ENCODE measurements around the gene SLC39A3. TPM values are rescaled to one million over a fixed set of nuclear protein-coding genes. Genes with fewer than 3 reads are reported as not detected.

The SLC39A3 gene
- total and polyA plus RNA-seq, 2 of the 8 experiments (the other 6 are each of a cell fraction or from before 2014, with no cell fraction given) = 33.0 to 52.9 TPM

DNA sequence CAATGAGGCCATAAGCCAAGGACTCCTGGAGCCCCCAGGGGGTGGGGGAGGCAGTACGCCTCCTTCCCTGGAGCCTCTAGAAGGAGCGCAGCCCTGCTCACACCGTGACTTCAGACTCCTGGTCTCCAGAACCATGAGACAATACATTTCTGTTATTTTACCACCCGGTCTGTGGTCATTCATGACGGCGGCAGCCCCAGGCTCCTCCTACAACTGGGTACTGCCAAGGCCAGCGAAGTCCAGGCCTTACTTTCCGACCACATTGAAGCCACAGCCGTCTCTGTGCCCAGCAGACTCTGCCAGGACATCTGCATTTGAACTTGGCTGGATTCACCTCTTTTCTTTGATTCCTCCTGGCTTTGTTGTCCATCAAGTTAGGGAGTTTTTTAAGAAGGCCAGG, 47.9 kb downstream of the SLC39A3 start:
- H3K27me3 ChIP-seq (replicated peaks in 1 of 4; ENCODE audit: control insufficient read depth in 3 of 4, extremely low read depth in 1 of 4, insufficient read depth in 3 of 4, low read length in 3 of 4) = no peaks in the 10 kb centered on the region
- no peaks in the 10 kb centered on the region for H3K9me3 ChIP-seq (ENCODE audit: insufficient read depth in 2 of 2, low read depth in 1 of 2, low read length in 1 of 2)
- no peak overlapping the region for H3K9ac ChIP-seq (replicated peaks in 1 of 4; ENCODE audit: extremely low read depth in 1 of 4, low read depth in 3 of 4, low read length in 3 of 4)
- H3K18ac ChIP-seq (ENCODE audit: extremely low read depth, low read length) = no peak overlapping the region
- no peak overlapping the region for H2BK120ac ChIP-seq (replicated peaks; ENCODE audit: low read depth, low read length)
- H4K20me1 ChIP-seq (replicated peaks in 1 of 2; ENCODE audit: control insufficient read depth in 1 of 2, insufficient read depth in 2 of 2, low read length in 2 of 2) = peaks cover 0 to 2% of the 10 kb centered on the region in 2 experiments
- H4K8ac ChIP-seq (ENCODE audit: extremely low read depth, insufficient read depth, low read length) = no peak overlapping the region
- no peaks in the 10 kb centered on the region; the same call in 1 of the 2 replicates for H3K79me1 ChIP-seq (ENCODE audit: low read depth, low read length)
- H2AK5ac ChIP-seq (ENCODE audit: low read depth, low read length) = no peak overlapping the region
- H3K23ac ChIP-seq (ENCODE audit: insufficient read length) = no peak overlapping the region
- no peak overlapping the region for H2BK20ac ChIP-seq (ENCODE audit: low read length)
- H2BK5ac ChIP-seq (ENCODE audit: low read depth, low read length) = no peak overlapping the region
- POLR2A ChIA-PET (ENCODE audit: partially characterized antibody) = no interaction called here
- no peak overlapping the region for H3K27ac ChIP-seq (ENCODE audit: low read depth, low read length)
- no peak overlapping the region for H2BK12ac ChIP-seq (ENCODE audit: low read depth, low read length)
- no peak overlapping the region for H3K4ac ChIP-seq (replicated peaks; ENCODE audit: insufficient read length, low read depth, low read length)
- no peak overlapping the region for H3K14ac ChIP-seq (ENCODE audit: insufficient read length)
- H3K23me2 ChIP-seq (ENCODE audit: low read depth, low read length) = no peaks in the 10 kb centered on the region
- DNase-seq (ENCODE audit: low read depth in 1 of 2, low spot score in 2 of 2) (no peak), FAIRE-seq (no peak)
- H4K5ac ChIP-seq (ENCODE audit: insufficient read length, low read depth, low read length) = no peak overlapping the region
- 96% methylated on average over 9 of the region's 9 CpGs; no CpG with 5 or more reads in 1 of the 2 experiments for WGBS, 2 experiments (ENCODE audit: extremely low coverage in 1 of 2, insufficient coverage in 1 of 2, insufficient read length in 1 of 2, insufficient replicate concordance in 2 of 2, low coverage in 1 of 2, low lambda C conversion rate in 2 of 2, missing lambda C conversion rate in 1 of 2)
- no peak overlapping the region for H3K4me2 ChIP-seq (ENCODE audit: insufficient read depth in 1 of 2, low read depth in 2 of 2, low read length in 2 of 2)
- TF ChIP-seq RBBP5 (IDR thresholded peaks at IDR 0.05; ENCODE audit: borderline replicate concordance, low read depth, low read length) = no peak
- TF ChIP-seq KDM5A (IDR thresholded peaks at IDR 0.05; ENCODE audit: low read length) = no peak
- no peak for TF ChIP-seq CBX5 (IDR thresholded peaks at IDR 0.05; ENCODE audit: low read depth, low read length)
- H3K4me1 ChIP-seq (replicated peaks in 1 of 4; ENCODE audit: control insufficient read depth in 3 of 4, insufficient read depth in 4 of 4, low read length in 3 of 4) = no peaks in the 10 kb centered on the region
- H3K56ac ChIP-seq (replicated peaks; ENCODE audit: insufficient read length, low read depth, low read length) = no peak overlapping the region
- no peak overlapping the region for H4K91ac ChIP-seq (replicated peaks; ENCODE audit: insufficient read length, low read length)
- H3K4me3 ChIP-seq (ENCODE audit: extremely low read depth in 1 of 4, insufficient read depth in 2 of 4, low read depth in 3 of 4, low read length in 4 of 4) = no peak overlapping the region
- no peaks in the 10 kb centered on the region for H3K36me3 ChIP-seq (ENCODE audit: control insufficient read depth in 2 of 4, insufficient read depth in 4 of 4, low read length in 3 of 4)
- no peaks in the 10 kb centered on the region for H3K79me2 ChIP-seq (ENCODE audit: control insufficient read depth in 1 of 2, insufficient read depth in 2 of 2, low read length in 2 of 2)
- no peak overlapping the region for H2AFZ ChIP-seq (ENCODE audit: low read length)
- no peak overlapping the region for H2BK15ac ChIP-seq (ENCODE audit: low read length)
- CTCF ChIA-PET (ENCODE audit: partially characterized antibody) = no interaction called here

Data from H1 (cell line).